ENCODE measurements around the gene KRT80.

KRT80 gene

GRCh38 chr12:52187206-52187605 lies 4.6 kb downstream of the KRT80 start:
- no peak overlapping the region for H3K9ac ChIP-seq (ENCODE audit: low read length)
- no peaks in the 10 kb centered on the region for H3K36me3 ChIP-seq (ENCODE audit: control insufficient read depth, low read depth, low read length)
- H3K27ac ChIP-seq (ENCODE audit: low read length) = no peak overlapping the region
- no peak overlapping the region for H3K4me3 ChIP-seq (ENCODE audit: low read length)
- no peaks in the 10 kb centered on the region for H3K27me3 ChIP-seq (ENCODE audit: control insufficient read depth, insufficient read depth, low read length)
- peaks cover under 1% of the 10 kb centered on the region for H3K4me1 ChIP-seq (ENCODE audit: control insufficient read depth, low read depth, low read length)
- no peaks in the 10 kb centered on the region for H3K9me3 ChIP-seq (ENCODE audit: control insufficient read depth, low read depth, low read length)

GRCh38 chr12:52186118-52186840 lies 5.5 kb downstream of the KRT80 start:
- no peaks in the 10 kb centered on the region for H3K36me3 ChIP-seq (ENCODE audit: control insufficient read depth, low read depth, low read length)
- no peaks in the 10 kb centered on the region for H3K9me3 ChIP-seq (ENCODE audit: control insufficient read depth, low read depth, low read length)
- no peak overlapping the region for H3K9ac ChIP-seq (ENCODE audit: low read length)
- H3K27me3 ChIP-seq (ENCODE audit: control insufficient read depth, insufficient read depth, low read length) = no peaks in the 10 kb centered on the region
- H3K4me3 ChIP-seq (ENCODE audit: low read length) = no peak overlapping the region
- no peak overlapping the region for H3K27ac ChIP-seq (ENCODE audit: low read length)
- peaks cover 9% of the 10 kb centered on the region for H3K4me1 ChIP-seq (ENCODE audit: control insufficient read depth, low read depth, low read length)

- Histone ChIP-seq H3K27me3 (ENCODE audit: control insufficient read depth, insufficient read depth, low read length) (no peaks in the 10 kb centered on the region), H3K9ac (ENCODE audit: low read length) (no peak overlapping the region), H3K36me3 (ENCODE audit: control insufficient read depth, low read depth, low read length) (no peaks in the 10 kb centered on the region), H3K27ac (ENCODE audit: low read length) (no peak overlapping the region), H3K4me1 (ENCODE audit: control insufficient read depth, low read depth, low read length) (peaks cover 15% of the 10 kb centered on the region), H3K4me3 (ENCODE audit: low read length) (no peak overlapping the region), H3K9me3 (ENCODE audit: control insufficient read depth, low read depth, low read length) (no peaks in the 10 kb centered on the region)
Measured at GRCh38 chr12:52185400-52185967, 6.3 kb downstream of the KRT80 start.

GRCh38 chr12:52184813-52185212 lies 7.0 kb downstream of the KRT80 start:
- Histone ChIP-seq H3K4me3 (ENCODE audit: low read length) (no peak overlapping the region), H3K9me3 (ENCODE audit: control insufficient read depth, low read depth, low read length) (no peaks in the 10 kb centered on the region), H3K36me3 (ENCODE audit: control insufficient read depth, low read depth, low read length) (no peaks in the 10 kb centered on the region), H3K27me3 (ENCODE audit: control insufficient read depth, insufficient read depth, low read length) (no peaks in the 10 kb centered on the region), H3K9ac (ENCODE audit: low read length) (no peak overlapping the region), H3K4me1 (ENCODE audit: control insufficient read depth, low read depth, low read length) (peaks cover 15% of the 10 kb centered on the region), H3K27ac (ENCODE audit: low read length) (no peak overlapping the region)

- Histone ChIP-seq H3K36me3 (ENCODE audit: control insufficient read depth, low read depth, low read length) (no peaks in the 10 kb centered on the region), H3K4me3 (ENCODE audit: low read length) (no peak overlapping the region), H3K9ac (ENCODE audit: low read length) (no peak overlapping the region), H3K4me1 (ENCODE audit: control insufficient read depth, low read depth, low read length) (peaks cover 15% of the 10 kb centered on the region), H3K27ac (ENCODE audit: low read length) (no peak overlapping the region), H3K9me3 (ENCODE audit: control insufficient read depth, low read depth, low read length) (no peaks in the 10 kb centered on the region), H3K27me3 (ENCODE audit: control insufficient read depth, insufficient read depth, low read length) (no peaks in the 10 kb centered on the region)
Measured at GRCh38 chr12:52183971-52184370, 7.8 kb downstream of the KRT80 start.

DNA sequence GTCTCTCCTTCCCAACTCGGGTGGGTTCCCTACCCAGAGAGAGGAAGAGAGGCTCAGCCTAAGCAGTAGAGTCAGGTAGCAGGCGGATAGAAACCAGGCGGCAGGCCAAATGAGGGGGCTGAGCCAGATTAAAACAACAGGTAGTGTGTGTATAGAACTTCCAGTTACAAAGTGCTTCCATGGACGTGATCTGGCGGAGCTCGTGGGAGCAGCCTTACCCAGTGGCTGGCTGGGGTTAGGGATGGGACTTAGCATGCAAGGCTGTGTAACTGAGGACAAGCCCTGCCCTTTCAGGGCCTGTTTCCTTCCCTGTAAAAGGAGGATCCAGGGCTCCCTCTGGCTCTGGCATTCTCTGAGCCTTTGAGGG lies 8.3 kb downstream of the KRT80 start:
- Histone ChIP-seq H3K4me1 (ENCODE audit: control insufficient read depth, low read depth, low read length) (peaks cover 15% of the 10 kb centered on the region), H3K4me3 (ENCODE audit: low read length) (no peak overlapping the region), H3K9ac (ENCODE audit: low read length) (no peak overlapping the region), H3K9me3 (ENCODE audit: control insufficient read depth, low read depth, low read length) (no peaks in the 10 kb centered on the region), H3K27me3 (ENCODE audit: control insufficient read depth, insufficient read depth, low read length) (no peaks in the 10 kb centered on the region), H3K27ac (ENCODE audit: low read length) (no peak overlapping the region), H3K36me3 (ENCODE audit: control insufficient read depth, low read depth, low read length) (no peaks in the 10 kb centered on the region)

- H3K9ac ChIP-seq (ENCODE audit: low read length) = no peak overlapping the region
- H3K4me3 ChIP-seq (ENCODE audit: low read length) = no peak overlapping the region
- no peaks in the 10 kb centered on the region for H3K9me3 ChIP-seq (ENCODE audit: control insufficient read depth, low read depth, low read length)
- H3K27me3 ChIP-seq (ENCODE audit: control insufficient read depth, insufficient read depth, low read length) = no peaks in the 10 kb centered on the region
- H3K36me3 ChIP-seq (ENCODE audit: control insufficient read depth, low read depth, low read length) = no peaks in the 10 kb centered on the region
- H3K27ac ChIP-seq (ENCODE audit: low read length) = no peak overlapping the region
- peaks cover 15% of the 10 kb centered on the region for H3K4me1 ChIP-seq (ENCODE audit: control insufficient read depth, low read depth, low read length)
Measured at GRCh38 chr12:52182898-52183543, 8.8 kb downstream of the KRT80 start.

- Histone ChIP-seq H3K4me1 (ENCODE audit: control insufficient read depth, low read depth, low read length) (peaks cover 15% of the 10 kb centered on the region), H3K9me3 (ENCODE audit: control insufficient read depth, low read depth, low read length) (no peaks in the 10 kb centered on the region), H3K27me3 (ENCODE audit: control insufficient read depth, insufficient read depth, low read length) (no peaks in the 10 kb centered on the region), H3K36me3 (ENCODE audit: control insufficient read depth, low read depth, low read length) (no peaks in the 10 kb centered on the region), H3K27ac (ENCODE audit: low read length) (no peak overlapping the region), H3K4me3 (ENCODE audit: low read length) (no peak overlapping the region), H3K9ac (ENCODE audit: low read length) (no peak overlapping the region)
Measured at GRCh38 chr12:52182384-52182783, 9.4 kb downstream of the KRT80 start.

- H3K27ac ChIP-seq (ENCODE audit: low read length) = no peak overlapping the region
- H3K9ac ChIP-seq (ENCODE audit: low read length) = no peak overlapping the region
Measured at GRCh38 chr12:52181746-52182145, 10.1 kb downstream of the KRT80 start.

DNA sequence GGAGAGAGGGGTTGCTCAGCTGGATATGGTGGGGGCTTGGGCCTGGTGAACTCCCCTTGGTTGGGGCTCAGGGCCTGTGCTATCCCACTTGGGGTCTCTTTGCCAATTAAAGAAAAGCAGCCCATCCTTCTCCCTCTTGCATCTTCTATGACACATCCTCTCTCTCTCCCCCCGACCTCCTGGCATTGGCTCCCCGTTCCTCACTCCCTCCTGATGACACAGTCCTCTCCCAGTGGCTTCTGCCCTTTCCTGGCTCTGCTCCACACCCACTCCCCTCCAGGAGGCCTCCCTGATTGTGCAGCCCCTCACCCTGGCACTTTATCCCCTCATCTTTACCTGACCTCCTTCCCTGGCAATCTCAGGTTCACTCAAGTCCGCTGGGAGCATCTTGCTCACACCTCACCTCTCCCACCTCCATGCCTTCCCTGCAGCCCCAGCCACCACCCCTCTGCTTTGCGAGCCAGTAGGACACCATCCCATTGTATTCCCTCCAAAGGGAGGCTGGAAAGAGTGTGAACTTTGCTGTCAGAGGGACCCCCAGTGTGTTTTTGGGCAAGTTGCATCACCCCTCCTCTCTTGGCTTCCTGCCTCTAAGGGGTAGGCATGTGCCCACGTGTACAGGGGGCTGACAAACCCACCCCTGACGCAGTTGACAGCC lies 10.7 kb downstream of the KRT80 start:
- Histone ChIP-seq H3K9me3 (ENCODE audit: control insufficient read depth, low read depth, low read length) (no peaks in the 10 kb centered on the region), H3K27me3 (ENCODE audit: control insufficient read depth, insufficient read depth, low read length) (no peaks in the 10 kb centered on the region), H3K4me1 (ENCODE audit: control insufficient read depth, low read depth, low read length) (peaks cover 15% of the 10 kb centered on the region), H3K9ac (ENCODE audit: low read length) (no peak overlapping the region), H3K27ac (ENCODE audit: low read length) (no peak overlapping the region), H3K4me3 (ENCODE audit: low read length) (no peak overlapping the region), H3K36me3 (ENCODE audit: control insufficient read depth, low read depth, low read length) (no peaks in the 10 kb centered on the region)

More at GRCh38 chr12:52181746-52182145, 10.1 kb downstream of the KRT80 start:
- Histone ChIP-seq H3K4me1 (ENCODE audit: control insufficient read depth, low read depth, low read length) (peaks cover 15% of the 10 kb centered on the region), H3K9me3 (ENCODE audit: control insufficient read depth, low read depth, low read length) (no peaks in the 10 kb centered on the region), H3K36me3 (ENCODE audit: control insufficient read depth, low read depth, low read length) (no peaks in the 10 kb centered on the region), H3K4me3 (ENCODE audit: low read length) (no peak overlapping the region), H3K27me3 (ENCODE audit: control insufficient read depth, insufficient read depth, low read length) (no peaks in the 10 kb centered on the region)

- H3K9me3 ChIP-seq (ENCODE audit: control insufficient read depth, low read depth, low read length) = no peaks in the 10 kb centered on the region
- H3K27me3 ChIP-seq (ENCODE audit: control insufficient read depth, insufficient read depth, low read length) = no peaks in the 10 kb centered on the region
- no peak overlapping the region for H3K27ac ChIP-seq (ENCODE audit: low read length)
- peaks cover 15% of the 10 kb centered on the region for H3K4me1 ChIP-seq (ENCODE audit: control insufficient read depth, low read depth, low read length)
- no peaks in the 10 kb centered on the region for H3K36me3 ChIP-seq (ENCODE audit: control insufficient read depth, low read depth, low read length)
- H3K4me3 ChIP-seq (ENCODE audit: low read length) = no peak overlapping the region
- no peak overlapping the region for H3K9ac ChIP-seq (ENCODE audit: low read length)
Measured at GRCh38 chr12:52179396-52179973, 12.3 kb downstream of the KRT80 start.
